ENCODE results near the gene CD7. TPM values are rescaled to one million over a fixed set of nuclear protein-coding genes. Genes with fewer than 3 reads are reported as not detected.

The CD7 gene
- total RNA-seq, result 1 to 10 TPM in 2 of 4 donors, under 1 TPM in 1, not detected in 1; 0.44 to 2.2 (median 1.8) TPM

DNA sequence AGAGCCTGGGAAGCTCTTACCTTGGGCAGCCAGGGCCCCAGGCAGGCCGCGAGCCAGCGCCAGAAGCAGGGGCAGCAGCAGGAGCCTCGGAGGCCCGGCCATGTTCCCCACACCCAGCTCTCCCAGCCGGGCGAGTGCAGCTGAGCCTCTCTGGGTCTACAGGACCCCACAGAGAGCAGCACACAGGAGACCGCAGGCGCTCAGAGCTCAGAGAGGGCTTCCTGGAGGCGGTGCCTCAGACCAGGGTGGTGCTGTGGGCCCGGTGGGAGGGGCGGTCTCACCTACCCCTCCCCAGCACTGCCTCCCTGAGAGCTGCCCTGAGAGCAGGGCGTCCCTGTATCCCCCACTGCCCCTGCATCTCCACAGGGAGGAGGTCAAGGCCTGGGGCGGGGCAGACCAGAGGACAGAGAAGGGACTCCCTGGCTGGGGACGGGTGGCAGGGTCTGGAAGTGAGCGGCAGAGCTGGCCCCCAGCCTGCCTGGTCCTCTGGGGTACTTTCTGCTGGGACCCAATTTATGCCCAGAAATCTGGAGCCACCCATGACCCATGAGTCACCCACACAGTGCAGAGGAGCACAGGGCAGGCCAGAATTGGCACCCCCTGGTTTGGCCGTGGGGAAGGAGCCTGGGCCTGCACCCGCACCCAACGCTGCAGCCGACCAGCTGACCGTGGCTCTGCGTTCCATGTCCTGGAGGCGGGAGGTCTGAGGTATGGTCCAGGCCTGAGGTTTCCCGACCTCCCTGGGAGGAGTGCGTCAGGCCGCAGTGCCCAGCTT is at the start of gene CD7:
CD7 (minus strand) TSS at position 215 of the 775 bp plus-strand sequence; CDS start at position 102, 113 bp downstream.
- no peak for TF ChIP-seq CTCF (IDR thresholded peaks at IDR 0.05; ENCODE audit: low read depth)

GRCh38 chr17:82366749-82367148 is 49.3 kb upstream of the CD7 start:
- TF ChIP-seq CTCF (IDR thresholded peaks at IDR 0.05; ENCODE audit: low read depth), result no peak

GRCh38 chr17:82365606-82366295 is 48.3 kb upstream of the CD7 start:
- TF ChIP-seq CTCF (IDR thresholded peaks at IDR 0.05; ENCODE audit: low read depth), result no peak

- TF ChIP-seq CTCF (IDR thresholded peaks at IDR 0.05; ENCODE audit: low read depth), result no peak
Measured at GRCh38 chr17:82361885-82362633, 44.7 kb upstream of the CD7 start.

GRCh38 chr17:82358465-82359350 is 41.3 kb upstream of the CD7 start, which contains the start of gene TEX19:
Gene TEX19, plus strand, starts transcription at chr17:82359247. Its CDS starts 2,904 bp downstream, at chr17:82362151.
- no peak for TF ChIP-seq CTCF (IDR thresholded peaks at IDR 0.05; ENCODE audit: low read depth)

- no peak for TF ChIP-seq CTCF (IDR thresholded peaks at IDR 0.05; ENCODE audit: low read depth)
Measured at GRCh38 chr17:82357394-82357793, 40.0 kb upstream of the CD7 start.

Data from subcutaneous adipose tissue (tissue), 4 donors.